ENCODE data around the gene ZEB2. TPM values are rescaled to one million over a fixed set of nuclear protein-coding genes. Genes with fewer than 3 reads are reported as not detected.

Gene ZEB2
- total RNA-seq, 1 donor from 2014 or later = 0.51 TPM

GRCh38 chr2:144513388-144514101 is 6.4 kb downstream of the ZEB2 start:
- DNase-seq (ENCODE audit: low read depth in 2 of 2) = no peak

GRCh38 chr2:144512891-144513351 is 7.0 kb downstream of the ZEB2 start:
- DNase-seq (ENCODE audit: low read depth in 2 of 2) = no peak

DNA sequence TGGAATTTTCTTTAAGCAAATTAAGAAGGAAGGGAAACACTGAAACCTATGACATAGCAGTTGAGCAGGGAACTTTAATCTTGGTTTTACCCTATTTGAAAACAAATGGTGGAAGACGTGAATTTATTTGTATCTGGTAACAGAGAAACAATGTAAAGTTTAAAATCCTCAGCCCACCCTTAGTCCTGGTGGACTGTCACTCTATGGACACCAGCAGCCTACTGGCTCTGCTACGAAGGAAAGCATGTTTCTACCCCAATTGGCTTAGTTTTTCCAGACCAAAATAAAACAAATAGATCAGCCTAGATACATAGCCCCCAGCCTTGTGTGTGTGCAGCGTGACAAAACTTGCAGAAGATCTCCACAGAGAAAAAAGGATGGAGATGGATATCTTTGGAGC is 7.4 kb downstream of the ZEB2 start:
- DNase-seq (ENCODE audit: low read depth in 2 of 2) = no peak

GRCh38 chr2:144511937-144512336 is 8.0 kb downstream of the ZEB2 start:
- DNase-seq (ENCODE audit: low read depth in 2 of 2) = no peak

- no peak for DNase-seq (ENCODE audit: low read depth in 2 of 2)
These were observed 8.6 kb downstream of the ZEB2 start for GRCh38 chr2:144511226-144511810.

DNA sequence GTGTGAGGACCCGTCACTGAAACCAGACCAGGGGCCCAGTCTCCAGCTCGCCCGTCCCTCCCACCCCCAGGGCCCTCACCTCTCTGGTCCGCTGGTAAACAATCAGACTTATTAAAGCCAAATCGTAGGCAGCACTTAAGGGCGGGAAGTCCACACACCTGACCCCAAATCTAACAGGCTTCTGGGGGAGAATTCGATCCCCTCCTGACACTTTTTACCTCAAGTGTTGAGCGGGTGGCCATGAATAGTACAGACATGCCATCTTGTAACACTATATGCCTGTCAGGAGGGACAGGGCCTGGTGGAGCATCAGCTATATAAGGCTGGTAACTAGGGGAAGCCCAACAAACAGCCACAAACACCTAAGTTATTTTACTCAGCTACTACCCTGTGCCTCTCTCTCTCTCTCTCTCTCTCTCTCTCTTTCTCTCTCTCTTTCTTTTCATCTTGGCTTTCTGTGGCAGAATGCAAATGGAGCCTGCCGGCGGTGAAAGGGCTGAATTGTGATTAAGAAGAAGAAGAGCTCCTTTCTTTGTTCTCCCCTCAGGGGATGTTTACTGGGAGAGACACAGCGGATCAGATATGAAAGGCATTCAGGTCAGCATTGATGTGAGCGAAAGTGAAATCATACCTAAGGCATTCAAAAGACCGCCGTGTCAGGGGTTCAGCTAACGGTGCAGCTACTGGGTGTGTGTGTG is 9.5 kb downstream of the ZEB2 start:
- DNase-seq (ENCODE audit: low read depth in 2 of 2) = no peak

DNA sequence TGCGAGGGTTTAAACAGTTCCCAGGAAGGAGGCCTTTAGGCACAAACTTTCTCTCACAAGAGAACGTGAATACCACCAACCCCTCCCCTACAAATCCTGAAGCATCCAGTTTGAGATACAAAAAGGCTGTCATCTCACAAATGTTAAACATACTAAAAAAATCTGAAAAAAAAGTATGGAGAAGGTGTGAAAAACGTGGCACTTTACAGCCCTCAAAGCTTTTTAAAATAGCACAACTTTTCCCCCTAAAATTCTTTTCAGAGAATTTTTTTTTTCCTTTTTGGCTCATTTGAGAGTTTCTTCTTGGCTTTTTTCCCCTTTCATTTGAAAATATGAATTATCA is 10.1 kb downstream of the ZEB2 start:
- DNase-seq (ENCODE audit: low read depth in 2 of 2) = no peak

GRCh38 chr2:144509001-144509878 is 10.7 kb downstream of the ZEB2 start:
- no peak for DNase-seq (ENCODE audit: low read depth in 2 of 2)

DNA sequence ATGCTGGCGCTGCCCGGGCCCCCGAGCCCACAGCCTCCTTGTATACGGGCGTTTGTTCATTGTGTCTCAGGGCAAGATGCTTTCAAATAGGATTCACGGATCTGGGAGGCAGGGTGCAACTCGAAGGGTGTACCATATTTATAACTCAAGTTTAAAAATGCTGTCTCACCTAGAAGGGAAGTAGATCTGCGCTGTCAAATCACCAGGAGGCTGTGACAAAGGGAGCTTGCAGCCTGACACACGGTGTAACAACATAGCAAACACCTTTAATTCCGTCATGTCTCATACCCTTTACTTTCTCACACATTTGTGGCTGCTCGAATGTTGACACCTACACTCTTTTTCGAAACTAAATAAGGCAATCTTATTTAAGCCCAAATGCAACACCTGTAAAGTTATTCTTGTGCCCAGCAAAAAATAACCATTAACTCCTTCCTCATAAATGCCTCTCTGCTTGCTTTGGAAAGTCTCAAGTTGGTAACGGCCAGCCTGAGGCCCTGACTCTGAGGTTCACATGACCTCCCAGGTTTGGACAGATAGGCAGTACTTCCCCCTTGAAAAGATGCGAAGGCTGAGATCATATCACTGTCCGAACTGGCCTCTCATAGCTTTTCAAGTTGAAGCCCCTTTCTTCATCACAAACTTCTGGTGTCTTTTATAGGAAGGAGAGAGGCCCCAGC is 11.6 kb downstream of the ZEB2 start:
- DNase-seq (ENCODE audit: low read depth in 2 of 2) = no peak

- DNase-seq (ENCODE audit: low read depth in 2 of 2) = no peak
These were observed 12.3 kb downstream of the ZEB2 start for GRCh38 chr2:144507441-144508171.

DNA sequence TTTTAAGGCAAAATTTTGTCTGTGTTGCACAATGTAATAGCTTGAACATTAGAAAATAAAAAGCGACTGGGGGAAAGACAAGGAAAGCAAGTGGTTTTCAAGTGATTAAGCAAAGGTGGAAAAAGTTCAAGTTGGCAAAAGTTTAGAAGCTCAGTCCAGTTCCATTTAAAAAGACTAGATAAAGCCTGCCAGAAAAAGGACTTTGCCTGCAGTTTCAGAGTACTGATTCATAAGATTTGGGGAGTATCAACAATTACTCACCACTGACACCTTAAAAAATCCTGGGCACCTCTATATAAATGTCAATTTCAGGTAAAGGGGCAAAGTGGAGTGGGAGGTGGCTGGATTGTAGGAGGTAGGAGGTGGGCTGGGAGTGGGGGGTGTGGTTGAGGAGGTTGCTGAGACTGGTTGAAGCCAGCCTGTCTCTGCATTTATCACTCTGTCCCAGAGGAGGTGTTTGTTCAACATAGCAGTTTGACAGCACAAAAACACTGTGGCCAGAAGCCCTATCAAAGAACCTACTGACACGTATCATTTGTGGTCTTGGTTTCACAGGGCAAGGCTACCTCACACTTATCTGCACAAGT is 14.6 kb downstream of the ZEB2 start:
- DNase-seq (ENCODE audit: low read depth in 2 of 2) = no peak

- DNase-seq (ENCODE audit: low read depth in 2 of 2) = no peak
These were observed 15.7 kb downstream of the ZEB2 start for GRCh38 chr2:144504218-144504641.

GRCh38 chr2:144503242-144503641 is 16.7 kb downstream of the ZEB2 start:
- DNase-seq (ENCODE audit: low read depth in 2 of 2) = no peak

GRCh38 chr2:144502369-144502768 is 17.6 kb downstream of the ZEB2 start:
- DNase-seq (ENCODE audit: low read depth in 2 of 2) = no peak

DNA sequence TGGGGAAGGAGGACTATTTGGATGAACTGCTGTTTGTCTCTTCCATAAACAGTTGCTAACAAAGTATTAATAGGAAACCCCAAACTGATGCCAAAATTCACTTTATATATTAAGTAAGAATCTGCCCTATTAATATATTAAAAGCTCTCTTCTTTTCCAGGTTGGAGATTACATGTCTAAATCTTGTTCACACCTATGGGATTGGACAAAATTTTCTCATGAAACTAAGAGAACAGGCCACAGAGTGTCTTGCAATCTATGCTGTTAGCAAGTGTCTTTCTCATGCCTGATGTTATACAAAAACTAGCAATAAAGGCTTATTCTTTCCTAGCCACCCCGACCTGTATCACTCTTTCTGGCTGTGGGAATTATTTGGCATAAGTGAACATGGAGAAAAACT is 18.3 kb downstream of the ZEB2 start:
- DNase-seq (ENCODE audit: low read depth in 2 of 2) = no peak

DNA sequence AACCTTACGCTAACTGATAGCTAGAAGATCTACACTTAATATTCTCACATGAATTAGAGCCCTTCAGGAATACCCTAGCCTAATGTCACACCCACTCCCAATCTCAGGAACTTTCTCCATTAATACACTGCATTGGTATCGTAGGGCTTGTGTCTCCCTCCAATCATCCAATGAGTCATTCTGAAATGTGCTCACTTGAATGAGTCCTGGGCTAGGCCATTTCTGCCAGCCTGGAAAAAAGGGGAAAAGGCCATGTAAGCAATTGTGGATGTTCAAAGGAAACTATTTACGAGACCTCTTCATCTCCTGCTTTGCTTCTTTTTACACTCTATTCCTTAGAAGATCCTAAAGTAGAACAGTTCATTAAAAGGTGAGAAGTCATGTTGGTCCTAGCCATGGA is 18.8 kb downstream of the ZEB2 start:
- no peak for DNase-seq (ENCODE audit: low read depth in 2 of 2)

- no peak for DNase-seq (ENCODE audit: low read depth in 2 of 2)
These were observed 19.4 kb downstream of the ZEB2 start for GRCh38 chr2:144500563-144500962.

GRCh38 chr2:144498277-144498676 is 21.6 kb downstream of the ZEB2 start:
- no peak for DNase-seq (ENCODE audit: low read depth in 2 of 2)

GRCh38 chr2:144496977-144497598 is 22.8 kb downstream of the ZEB2 start:
- DNase-seq (ENCODE audit: low read depth in 2 of 2) = no peak
